GM19043 (cell line): Measurements from ENCODE around the gene CD1E.
"Not testable (repeated sequence)": the region's sequence is repeated elsewhere in the genome, so short reads cannot be mapped to it uniquely, and the experiment has no call there.

ENCODE experiments used
- ATAC-seq: cut with Tn5 transposase; IDR thresholded peaks from one replicate; pipeline ENCODE4 v1.9.1; 2021; ENCODE audit warnings: low read depth; ENCODE audit not compliant: unreplicated experiment

Gene CD1E

DNA sequence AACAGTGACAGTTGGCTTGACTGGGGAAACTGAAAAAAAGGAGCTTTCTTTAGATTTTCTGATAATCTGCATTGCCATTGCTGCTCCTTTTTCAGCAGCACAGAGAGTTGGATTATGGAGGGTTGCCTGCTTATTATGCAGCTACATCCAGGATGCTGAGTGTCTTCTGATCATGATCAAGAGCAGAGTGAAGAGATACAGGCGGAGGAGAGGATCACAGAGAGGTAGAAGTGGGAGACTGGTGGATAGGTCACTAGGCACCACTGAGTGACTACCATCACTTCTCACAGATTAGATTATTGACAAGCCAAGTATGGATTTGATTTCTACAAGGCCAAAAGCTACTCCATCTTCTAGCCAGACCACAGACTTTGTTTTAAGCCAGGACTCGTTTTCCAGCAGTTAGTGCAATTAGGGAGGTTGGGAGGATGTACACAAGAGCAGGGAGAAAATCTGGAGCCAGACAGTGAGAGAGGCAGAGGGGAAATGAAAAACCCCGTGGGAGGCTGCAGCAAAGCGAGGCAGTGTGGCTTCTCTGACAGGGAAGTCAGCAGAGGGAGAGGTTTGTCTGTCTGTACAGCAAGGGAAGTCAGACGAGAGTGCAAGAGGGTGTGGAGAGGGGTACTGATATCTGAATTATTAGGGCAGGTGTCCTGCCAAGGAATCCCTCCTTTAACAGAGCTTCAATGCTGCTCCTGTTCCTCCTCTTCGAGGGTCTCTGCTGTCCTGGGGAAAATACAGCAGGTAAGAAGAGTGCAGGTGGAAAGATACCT lies at the start of gene CD1E:
Gene CD1E (plus strand): TSS at position 592 of the 773 bp plus-strand sequence. CDS start 95 bp downstream, at position 687.
- no peak for ATAC-seq

DNA sequence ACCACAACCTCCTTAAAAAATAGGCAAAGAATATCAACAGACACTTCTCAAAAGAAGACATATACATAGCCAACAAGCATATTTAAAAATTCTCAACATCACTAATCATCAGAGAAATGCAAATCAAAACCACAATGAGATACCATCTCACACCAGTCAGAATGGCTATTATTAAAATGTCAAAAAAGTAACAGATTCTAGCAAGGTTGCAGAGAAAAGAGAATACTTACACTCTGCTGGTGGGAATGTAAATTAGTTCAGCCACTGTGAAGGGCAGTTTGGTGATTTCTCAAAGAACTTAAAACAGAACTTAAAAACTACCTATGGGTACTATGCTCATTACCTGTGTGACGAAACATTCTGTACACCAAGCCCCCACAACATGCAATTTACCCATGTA lies 43.1 kb upstream of the CD1E start:
- no peak for ATAC-seq

DNA sequence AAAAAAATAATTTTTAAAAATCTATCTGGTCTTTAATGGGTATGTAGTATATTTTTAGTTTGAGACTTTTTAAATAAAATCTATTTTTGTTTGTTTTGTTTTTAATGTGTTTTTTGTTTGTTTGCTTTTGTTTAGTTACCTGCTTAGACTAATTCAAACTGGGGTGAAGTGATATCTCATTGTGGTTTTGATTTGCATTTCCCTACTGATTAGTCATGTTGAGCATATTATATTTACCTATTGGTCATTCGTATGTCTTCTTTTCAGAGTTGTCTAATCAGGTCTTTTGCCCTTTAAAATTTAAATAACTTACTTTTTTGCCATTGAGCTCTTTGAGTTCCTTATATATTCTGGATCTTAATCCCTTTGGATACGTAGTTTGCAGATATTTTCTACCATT lies 42.6 kb upstream of the CD1E start:
- no peak for ATAC-seq

DNA sequence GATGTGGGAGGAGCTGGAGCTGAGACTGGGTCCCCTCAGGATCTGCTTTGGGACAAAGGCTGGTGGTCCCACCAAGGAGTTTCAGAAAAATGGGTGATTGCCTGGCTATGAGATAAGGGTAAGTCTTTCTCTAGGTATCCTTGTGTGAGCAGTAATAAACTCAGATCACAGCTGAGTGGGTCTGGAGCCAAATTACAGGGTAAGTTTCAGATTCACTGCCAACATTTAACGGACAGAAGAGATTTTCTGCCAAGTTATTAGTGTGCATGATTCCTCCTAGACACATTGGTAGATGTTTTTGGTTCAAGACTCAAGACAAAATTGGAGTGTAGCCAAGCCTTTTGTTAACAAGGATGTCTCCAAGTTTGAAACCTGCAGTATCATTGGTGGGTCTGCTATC lies 29.8 kb upstream of the CD1E start:
- ATAC-seq: no peak

DNA sequence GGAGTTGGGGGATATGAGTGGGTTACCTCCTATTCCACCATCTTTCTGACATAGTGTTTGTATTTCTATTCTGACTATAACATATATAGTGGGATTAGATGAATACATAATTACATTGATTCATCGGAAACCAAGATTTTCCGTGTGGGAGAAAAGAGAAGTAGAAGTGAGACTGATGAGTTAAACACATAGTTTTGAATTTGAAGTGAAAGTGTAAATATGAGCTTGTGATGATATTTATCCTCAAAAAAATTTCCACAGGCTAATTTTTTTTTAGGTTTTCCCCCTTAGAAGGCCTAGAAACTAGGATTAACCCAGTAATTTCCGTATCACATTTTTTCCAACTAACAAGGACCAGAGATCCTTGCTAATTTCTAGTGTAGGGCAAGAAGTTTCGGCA lies 29.3 kb upstream of the CD1E start:
- ATAC-seq: no peak

DNA sequence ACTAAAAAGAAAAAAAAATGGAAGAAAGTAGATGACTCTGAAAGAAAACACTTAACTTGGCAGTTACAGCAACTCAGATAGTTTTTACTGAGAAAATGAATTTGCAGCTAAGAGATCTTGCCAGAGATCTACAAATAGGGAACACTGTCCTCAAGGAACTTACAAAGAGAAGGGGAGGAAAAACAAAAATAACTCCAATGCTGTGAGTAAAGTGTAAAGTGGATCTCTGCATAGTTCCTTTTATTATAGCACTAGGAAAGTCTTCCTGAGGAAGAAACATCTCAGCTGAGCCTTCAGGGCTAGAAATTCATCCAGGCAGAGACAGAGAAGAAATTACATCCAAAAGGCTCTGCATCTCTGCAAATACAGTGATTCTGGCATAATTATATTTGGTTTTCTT lies 26.2 kb upstream of the CD1E start:
- ATAC-seq: no peak

GRCh38 chr1:158328426-158328825 lies 25.3 kb upstream of the CD1E start:
- no peak for ATAC-seq

GRCh38 chr1:158329300-158329699 lies 24.4 kb upstream of the CD1E start:
- no peak for ATAC-seq

GRCh38 chr1:158329733-158330132 lies 24.0 kb upstream of the CD1E start:
- no peak for ATAC-seq

GRCh38 chr1:158330391-158331105 lies 23.1 kb upstream of the CD1E start:
- no peak for ATAC-seq

- ATAC-seq: no peak
Measured at GRCh38 chr1:158331106-158331425, 22.6 kb upstream of the CD1E start.

GRCh38 chr1:158331481-158332150 lies 22.1 kb upstream of the CD1E start, which contains the start of gene CD1B:
TSS of gene CD1B (minus strand) at chr1:158331531. CDS start at chr1:158331423, 108 bp downstream.
- no peak for ATAC-seq

- no peak for ATAC-seq
Measured at GRCh38 chr1:158333405-158334155, 20.1 kb upstream of the CD1E start.

GRCh38 chr1:158334526-158335212 lies 19.0 kb upstream of the CD1E start:
- ATAC-seq: no peak

DNA sequence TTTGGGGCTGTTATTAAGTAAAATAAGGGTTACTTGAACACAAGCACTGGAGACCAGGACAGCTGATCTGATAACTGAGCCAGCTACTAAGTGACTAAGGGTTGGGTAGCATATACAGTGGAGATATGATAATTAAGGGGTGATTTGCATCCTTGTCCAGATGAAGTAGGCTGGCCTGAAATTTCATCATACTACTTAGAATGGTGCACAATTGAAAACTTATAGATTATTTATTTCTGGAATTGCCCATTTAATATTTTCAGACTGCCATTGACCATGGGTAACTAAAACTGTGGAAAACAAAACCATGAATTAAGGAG lies 18.5 kb upstream of the CD1E start:
- no peak for ATAC-seq

- ATAC-seq: not testable (repeated sequence)
Measured at GRCh38 chr1:158336413-158336812, 17.3 kb upstream of the CD1E start.

DNA sequence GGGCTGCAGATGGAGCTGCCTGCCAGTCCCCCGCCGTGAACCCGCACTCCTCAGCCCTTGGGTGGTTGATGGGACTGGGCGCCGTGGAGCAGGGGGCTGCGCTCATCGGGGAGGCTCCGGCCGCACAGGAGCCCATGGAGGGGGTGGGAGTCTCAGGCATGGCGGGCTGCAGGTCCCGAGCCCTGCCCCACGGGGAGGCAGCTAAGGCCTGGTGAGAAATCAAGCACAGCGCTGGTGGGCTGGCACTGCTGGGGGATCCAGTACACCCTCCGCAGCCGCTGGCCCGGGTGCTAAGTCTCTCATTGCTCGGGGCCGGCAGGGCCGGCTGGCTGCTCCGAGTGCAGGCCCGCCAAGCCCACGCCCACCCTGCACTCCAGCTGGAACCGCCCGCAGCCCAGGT lies 4.7 kb upstream of the CD1E start:
- ATAC-seq: not testable (repeated sequence)

DNA sequence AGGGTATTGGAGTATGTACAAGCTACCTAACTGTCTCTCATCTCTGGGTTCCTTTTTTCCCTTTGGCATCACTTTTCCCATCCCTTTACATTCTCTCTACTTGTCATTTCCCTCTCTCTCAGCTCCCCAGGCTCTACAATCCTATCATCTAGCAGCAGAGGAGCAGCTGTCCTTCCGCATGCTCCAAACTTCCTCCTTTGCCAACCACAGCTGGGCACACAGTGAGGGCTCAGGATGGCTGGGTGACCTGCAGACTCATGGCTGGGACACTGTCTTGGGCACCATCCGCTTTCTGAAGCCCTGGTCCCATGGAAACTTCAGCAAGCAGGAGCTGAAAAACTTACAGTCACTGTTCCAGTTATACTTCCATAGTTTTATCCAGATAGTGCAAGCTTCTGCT lies 561 bp downstream of the CD1E start:
- ATAC-seq: no peak

DNA sequence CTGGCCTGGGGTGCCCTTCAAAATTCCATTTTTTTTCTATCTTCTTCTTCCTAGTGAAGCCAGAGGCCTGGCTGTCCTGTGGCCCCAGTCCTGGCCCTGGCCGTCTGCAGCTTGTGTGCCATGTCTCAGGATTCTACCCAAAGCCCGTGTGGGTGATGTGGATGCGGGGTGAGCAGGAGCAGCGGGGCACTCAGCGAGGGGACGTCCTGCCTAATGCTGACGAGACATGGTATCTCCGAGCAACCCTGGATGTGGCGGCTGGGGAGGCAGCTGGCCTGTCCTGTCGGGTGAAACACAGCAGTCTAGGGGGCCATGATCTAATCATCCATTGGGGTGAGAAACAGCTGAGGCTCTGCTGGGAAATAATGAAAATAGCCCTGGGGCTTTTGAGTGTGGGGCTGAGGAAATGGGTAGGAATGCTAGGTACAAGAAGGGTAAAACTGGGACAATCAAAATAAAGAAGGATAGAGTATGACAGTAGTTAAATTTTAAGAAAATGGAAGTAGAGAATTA lies 2.1 kb downstream of the CD1E start:
- ATAC-seq: no peak

GRCh38 chr1:158356616-158357015 lies 2.9 kb downstream of the CD1E start:
- ATAC-seq: no peak
